ENCODE measurements around the gene PRKAR1B.

PRKAR1B gene

GRCh38 chr7:772005-772294 lies 44.9 kb upstream of the PRKAR1B start:
- Histone ChIP-seq H3K4me2 (ENCODE audit: low read length) (no peak overlapping the region), H2AFZ (ENCODE audit: low read length) (no peak overlapping the region), H3K9ac (ENCODE audit: low read length) (no peak overlapping the region), H3K4me3 (ENCODE audit: low read depth, low read length, poor library complexity, severe bottlenecking) (no peak overlapping the region), H3K9me2 (ENCODE audit: low read depth, low read length) (no peaks in the 10 kb centered on the region), H3K4me1 (ENCODE audit: insufficient read depth, low read length, severe bottlenecking) (no peaks in the 10 kb centered on the region), H4K20me1 (ENCODE audit: insufficient read depth, low read length) (no peaks in the 10 kb centered on the region), H3K9me3 (ENCODE audit: low read length) (no peaks in the 10 kb centered on the region), H3K27me3 (ENCODE audit: insufficient read depth, low read length) (no peaks in the 10 kb centered on the region), H3K36me3 (ENCODE audit: insufficient read depth, low read length) (peaks cover 14% of the 10 kb centered on the region), H3K79me2 (ENCODE audit: insufficient read depth, low read length) (no peaks in the 10 kb centered on the region), H3F3A (ENCODE audit: insufficient read depth, low read length) (no peaks in the 10 kb centered on the region), H3K27ac (ENCODE audit: low read depth, low read length, poor library complexity, severe bottlenecking) (no peak overlapping the region)
- no peak for TF ChIP-seq CTCF (IDR thresholded peaks at IDR 0.05; ENCODE audit: low read length)
- no peak for TF ChIP-seq EZH2 (IDR thresholded peaks at IDR 0.05; ENCODE audit: borderline replicate concordance, low read length)

GRCh38 chr7:771234-772004 lies 44.3 kb upstream of the PRKAR1B start:
- no peaks in the 10 kb centered on the region for H3F3A ChIP-seq (ENCODE audit: insufficient read depth, low read length)
- H3K27me3 ChIP-seq (ENCODE audit: insufficient read depth, low read length): no peaks in the 10 kb centered on the region
- no peak for TF ChIP-seq EZH2 (IDR thresholded peaks at IDR 0.05; ENCODE audit: borderline replicate concordance, low read length)
- no peak for TF ChIP-seq CTCF (IDR thresholded peaks at IDR 0.05; ENCODE audit: low read length)
- H3K36me3 ChIP-seq (ENCODE audit: insufficient read depth, low read length): peaks cover 16% of the 10 kb centered on the region
- H2AFZ ChIP-seq (ENCODE audit: low read length): no peak overlapping the region
- H3K9ac ChIP-seq (ENCODE audit: low read length): no peak overlapping the region
- H3K9me3 ChIP-seq (ENCODE audit: low read length): no peaks in the 10 kb centered on the region
- H3K4me3 ChIP-seq (ENCODE audit: low read depth, low read length, poor library complexity, severe bottlenecking): no peak overlapping the region
- no peaks in the 10 kb centered on the region for H3K4me1 ChIP-seq (ENCODE audit: insufficient read depth, low read length, severe bottlenecking)
- H3K27ac ChIP-seq (ENCODE audit: low read depth, low read length, poor library complexity, severe bottlenecking): no peak overlapping the region
- no peaks in the 10 kb centered on the region for H3K9me2 ChIP-seq (ENCODE audit: low read depth, low read length)
- H3K4me2 ChIP-seq (ENCODE audit: low read length): no peak overlapping the region
- H3K79me2 ChIP-seq (ENCODE audit: insufficient read depth, low read length): no peaks in the 10 kb centered on the region
- no peaks in the 10 kb centered on the region for H4K20me1 ChIP-seq (ENCODE audit: insufficient read depth, low read length)

GRCh38 chr7:770741-771166 lies 43.7 kb upstream of the PRKAR1B start:
- Histone ChIP-seq H3K4me3 (ENCODE audit: low read depth, low read length, poor library complexity, severe bottlenecking) (no peak overlapping the region), H3K79me2 (ENCODE audit: insufficient read depth, low read length) (no peaks in the 10 kb centered on the region), H3K27me3 (ENCODE audit: insufficient read depth, low read length) (no peaks in the 10 kb centered on the region), H3K9ac (ENCODE audit: low read length) (no peak overlapping the region), H4K20me1 (ENCODE audit: insufficient read depth, low read length) (no peaks in the 10 kb centered on the region), H3K9me3 (ENCODE audit: low read length) (no peaks in the 10 kb centered on the region), H3K9me2 (ENCODE audit: low read depth, low read length) (no peaks in the 10 kb centered on the region), H3K4me2 (ENCODE audit: low read length) (no peak overlapping the region), H3K4me1 (ENCODE audit: insufficient read depth, low read length, severe bottlenecking) (no peaks in the 10 kb centered on the region), H3K27ac (ENCODE audit: low read depth, low read length, poor library complexity, severe bottlenecking) (no peak overlapping the region), H2AFZ (ENCODE audit: low read length) (no peak overlapping the region), H3K36me3 (ENCODE audit: insufficient read depth, low read length) (peaks cover 18% of the 10 kb centered on the region), H3F3A (ENCODE audit: insufficient read depth, low read length) (no peaks in the 10 kb centered on the region)
- TF ChIP-seq EZH2 (IDR thresholded peaks at IDR 0.05; ENCODE audit: borderline replicate concordance, low read length): no peak
- TF ChIP-seq CTCF (IDR thresholded peaks at IDR 0.05; ENCODE audit: low read length): no peak

All from OCI-LY1 (cell line).